ENCODE measurements around the gene EMSY. TPM values are rescaled to one million over a fixed set of nuclear protein-coding genes. Genes with fewer than 3 reads are reported as not detected.

Gene EMSY
- total RNA-seq, 1 experiment from 2014 or later, result 29.3 TPM

DNA sequence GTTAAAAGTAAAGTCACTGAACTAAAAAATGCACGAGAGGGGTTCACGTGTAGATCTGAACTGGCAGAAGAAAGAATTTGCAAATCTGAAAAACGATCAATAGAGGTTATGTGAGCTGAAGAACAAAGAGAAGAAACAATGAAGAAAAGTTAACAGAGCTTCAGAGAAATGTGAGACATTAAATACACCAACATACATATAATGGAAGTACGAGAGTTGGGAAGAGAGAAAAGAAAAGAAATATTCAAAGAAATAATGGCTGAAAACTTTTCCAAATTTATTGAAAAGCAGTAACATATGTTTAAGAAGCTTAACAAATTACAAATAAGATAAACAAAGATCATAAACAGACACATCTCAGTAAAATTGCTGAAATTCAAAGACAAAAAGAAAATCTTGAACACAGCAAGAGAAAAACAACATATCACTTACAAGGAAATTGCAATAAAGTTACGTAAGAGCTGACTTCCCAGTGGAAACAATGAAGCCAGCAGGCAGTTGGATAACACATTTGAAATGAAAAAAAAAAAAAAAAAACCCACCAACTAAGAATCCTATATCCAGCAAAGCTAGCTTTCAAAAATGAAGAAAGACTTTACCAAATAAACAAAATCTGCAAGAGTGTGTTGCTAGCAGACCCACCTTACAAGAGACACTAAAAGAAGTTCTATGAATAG, 56.8 kb downstream of the EMSY start:
- Histone ChIP-seq H2AFZ (ENCODE audit: low read length) (no peak overlapping the region), H3K9ac (ENCODE audit: extremely low read depth, insufficient read length, low read length) (no peak overlapping the region), H3K27me3 (ENCODE audit: insufficient read depth, low read length) (no peaks in the 10 kb centered on the region), H2BK15ac (ENCODE audit: low read depth, low read length) (no peak overlapping the region), H4K5ac (ENCODE audit: insufficient read length, low read depth, low read length) (no peak overlapping the region), H3K4me1 (ENCODE audit: insufficient read depth, low read length) (no peaks in the 10 kb centered on the region), H3K27ac (ENCODE audit: insufficient read length, low read depth, low read length) (no peak overlapping the region), H3K14ac (ENCODE audit: insufficient read depth, low read length) (no peak overlapping the region), H3K79me2 (ENCODE audit: insufficient read depth, low read length) (no peaks in the 10 kb centered on the region), H2BK5ac (ENCODE audit: insufficient read length, low read length) (no peak overlapping the region), H3K23ac (ENCODE audit: insufficient read length, low read depth, low read length) (no peak overlapping the region), H4K8ac (replicated peaks; ENCODE audit: insufficient read length, low read depth, low read length) (no peak overlapping the region), H2AK5ac (ENCODE audit: insufficient read length, low read length) (no peak overlapping the region), H2BK12ac (ENCODE audit: insufficient read length, low read depth, low read length) (no peak overlapping the region), H3K18ac (ENCODE audit: insufficient read length, low read depth, low read length) (no peak overlapping the region), H4K20me1 (ENCODE audit: control insufficient read depth, insufficient read depth, insufficient read length) (no peaks in the 10 kb centered on the region), H3K56ac (ENCODE audit: insufficient read length, low read depth, low read length) (no peak overlapping the region), H3K4ac (ENCODE audit: low read depth, low read length) (no peak overlapping the region), H3K23me2 (ENCODE audit: insufficient read length, low read depth, low read length, poor library complexity, severe bottlenecking) (no peaks in the 10 kb centered on the region), H3K79me1 (ENCODE audit: insufficient read depth, low read depth, low read length, poor library complexity, severe bottlenecking) (no peaks in the 10 kb centered on the region), H3K9me3 (ENCODE audit: control insufficient read depth, low read depth, low read length) (no peaks in the 10 kb centered on the region), H3K4me2 (ENCODE audit: insufficient read depth, insufficient read length, low read length) (no peak overlapping the region), H3T11ph (ENCODE audit: low read length) (no peak overlapping the region), H4K91ac (ENCODE audit: insufficient read length, low read depth, low read length) (no peak overlapping the region), H2BK120ac (ENCODE audit: low read depth, low read length, poor library complexity, severe bottlenecking) (no peak overlapping the region), H2BK20ac (ENCODE audit: low read depth, low read length, poor library complexity, severe bottlenecking) (no peak overlapping the region)
- Mint-ChIP-seq H3K27ac (peak overlapping the region in 1 of 3 experiments; percentile 1; a peak in 1 of 7 replicates), H3K36me3 (ENCODE audit: insufficient read depth in 1 of 3, low read depth in 3 of 3) (peaks cover 35 to 56% (median 45%) of the 10 kb centered on the region in 3 experiments), H3K27me3 (ENCODE audit: low read depth) (no peaks in the 10 kb centered on the region), H3K4me1 (no peaks in the 10 kb centered on the region), H3K9me3 (peaks cover 4 to 14% of the 10 kb centered on the region in 2 experiments; a peak in 4 of 5 replicates), H3K4me3 (no peak overlapping the region)
- TF ChIP-seq, protein P1, sequence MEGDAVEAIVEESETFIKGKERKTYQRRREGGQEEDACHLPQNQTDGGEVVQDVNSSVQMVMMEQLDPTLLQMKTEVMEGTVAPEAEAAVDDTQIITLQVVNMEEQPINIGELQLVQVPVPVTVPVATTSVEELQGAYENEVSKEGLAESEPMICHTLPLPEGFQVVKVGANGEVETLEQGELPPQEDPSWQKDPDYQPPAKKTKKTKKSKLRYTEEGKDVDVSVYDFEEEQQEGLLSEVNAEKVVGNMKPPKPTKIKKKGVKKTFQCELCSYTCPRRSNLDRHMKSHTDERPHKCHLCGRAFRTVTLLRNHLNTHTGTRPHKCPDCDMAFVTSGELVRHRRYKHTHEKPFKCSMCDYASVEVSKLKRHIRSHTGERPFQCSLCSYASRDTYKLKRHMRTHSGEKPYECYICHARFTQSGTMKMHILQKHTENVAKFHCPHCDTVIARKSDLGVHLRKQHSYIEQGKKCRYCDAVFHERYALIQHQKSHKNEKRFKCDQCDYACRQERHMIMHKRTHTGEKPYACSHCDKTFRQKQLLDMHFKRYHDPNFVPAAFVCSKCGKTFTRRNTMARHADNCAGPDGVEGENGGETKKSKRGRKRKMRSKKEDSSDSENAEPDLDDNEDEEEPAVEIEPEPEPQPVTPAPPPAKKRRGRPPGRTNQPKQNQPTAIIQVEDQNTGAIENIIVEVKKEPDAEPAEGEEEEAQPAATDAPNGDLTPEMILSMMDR (conservative IDR thresholded peaks at IDR 0.05), result no peak
- WGBS (ENCODE audit: extremely low coverage, insufficient read length, low lambda C conversion rate), result no CpG with 5 or more reads among the region's 5 CpGs
- no peak for DNase-seq

All from H9 (cell line).